ENCODE results near the gene AXIN1.
"Not testable (repeated sequence)": the region's sequence is repeated elsewhere in the genome, so short reads cannot be mapped to it uniquely, and the experiment has no call there.

AXIN1 gene

GRCh38 chr16:263182-263774 is 89.2 kb downstream of the AXIN1 start:
- DNase-seq, result no peak

- DNase-seq, result no peak
These were observed 90.3 kb downstream of the AXIN1 start for GRCh38 chr16:262121-262745.

- no peak for DNase-seq
These were observed 91.4 kb downstream of the AXIN1 start for GRCh38 chr16:261031-261691.

- no peak for DNase-seq
These were observed 92.2 kb downstream of the AXIN1 start for GRCh38 chr16:260326-260725.

GRCh38 chr16:259814-260253 is 92.7 kb downstream of the AXIN1 start:
- DNase-seq, result no peak

- DNase-seq, result no peak
These were observed 93.3 kb downstream of the AXIN1 start for GRCh38 chr16:259226-259625.

- DNase-seq, result not testable (repeated sequence)
These were observed 94.4 kb downstream of the AXIN1 start for GRCh38 chr16:258091-258490.

GRCh38 chr16:255183-255582 is 97.3 kb downstream of the AXIN1 start:
- DNase-seq, result no peak

GRCh38 chr16:254461-254860 is 98.1 kb downstream of the AXIN1 start:
- no peak for DNase-seq

GRCh38 chr16:253833-254232 is 98.7 kb downstream of the AXIN1 start:
- no peak for DNase-seq

- no peak for DNase-seq
These were observed 99.9 kb downstream of the AXIN1 start for GRCh38 chr16:252366-253337.

GRCh38 chr16:249431-249830 is 103.1 kb downstream of the AXIN1 start:
- DNase-seq, result no peak

GRCh38 chr16:247027-247426 is 105.5 kb downstream of the AXIN1 start:
- DNase-seq, result no peak

GRCh38 chr16:245105-245504 is 107.4 kb downstream of the AXIN1 start:
- no peak for DNase-seq

GRCh38 chr16:243348-243747 is 109.2 kb downstream of the AXIN1 start:
- DNase-seq, result no peak

GRCh38 chr16:242281-242680 is 110.2 kb downstream of the AXIN1 start:
- no peak for DNase-seq

GRCh38 chr16:240559-240958 is 112.0 kb downstream of the AXIN1 start:
- no peak for DNase-seq

GRCh38 chr16:239948-240277 is 112.6 kb downstream of the AXIN1 start:
- no peak for DNase-seq
